HCT116 (cell line): Measurements from ENCODE around the gene RALGAPA1. TPM values are rescaled to one million over a fixed set of nuclear protein-coding genes. Genes with fewer than 3 reads are reported as not detected.

Source experiments
- ATAC-seq: fragments of 200-7000 bp; cut with Tn5 transposase; 2 replicates; pipeline ENCODE4 v1.9.1; 2020; ENCODE audit warnings: mild to moderate bottlenecking, moderate library complexity
- BruUV-seq: library from RNA; stranded (reverse); fragments of 400-500 nt; replicated peaks from 2 replicates; lab custom pipeline; 2021; lab: Mats Ljungman, UMichigan
- CTCF ChIA-PET: fragments of 300-600 bp; sonication (Branson Sonifier 250); formaldehyde crosslinking; loops from one replicate; lab custom pipeline; 2021; ENCODE audit warnings: antibody characterized with exemption; lab: Charles Lee
- POLR2A ChIA-PET: fragments of 300-600, 350-600 bp; sonication (Branson Sonifier 250); formaldehyde crosslinking; loops from one replicate; lab custom pipeline; 2021; ENCODE audit warnings: antibody characterized with exemption; lab: Charles Lee
- RAD21 ChIA-PET, 2 experiments: fragments of 300-600 bp; sonication (Branson Sonifier 250); formaldehyde crosslinking; loops; one replicate each; lab custom pipeline; 2023; ENCODE audit warnings: low total read pairs in 2 of 2; ENCODE audit not compliant: uncharacterized antibody in 2 of 2, unreplicated experiment in 2 of 2, low non-redundant PET in 1 of 2; lab: Charles Lee
- DNase-seq: peaks from one replicate; pipeline ENCODE4 v3.0.0-alpha.2; 2010; ENCODE audit warnings: low read depth, low spot score
- H2AFZ ChIP-seq: fragments of 200-600 bp; shearing (Covaris generic), sonication (generic); 2 replicates; pipeline ENCODE4 v1.6.1; 2017; ENCODE audit warnings: low read depth, mixed run types, mixed read lengths, antibody characterized with exemption, low read length; ENCODE audit not compliant: poor library complexity, severe bottlenecking
- H3K27ac ChIP-seq: 2 replicates; pipeline ENCODE4 v1.5.1; 2012; ENCODE audit warnings: low read depth, low read length
- H3K27me3 ChIP-seq: fragments of 200-600 bp; sonication (generic); 2 replicates; pipeline ENCODE4 v1.6.1; 2016; ENCODE audit warnings: mixed run types, low read length, mixed read lengths; ENCODE audit not compliant: insufficient read depth
- H3K36me3 ChIP-seq, 2 experiments: fragments of 200-500 bp in 1 of 2; fragments of 200-600 bp in 1 of 2; sonication (Bioruptor generic) in 1 of 2; sonication (generic) in 1 of 2; 2 replicates each; pipeline versions ENCODE4 v1.5.1 to v1.6.1; 2014 to 2016; ENCODE audit warnings: low read length in 2 of 2, inconsistent platforms in 1 of 2, mixed read lengths in 1 of 2, mixed run types in 1 of 2; ENCODE audit not compliant: insufficient read depth in 2 of 2, control insufficient read depth in 1 of 2
- H3K4me1 ChIP-seq, 2 experiments: fragments of 200-600 bp in 1 of 2; sonication (generic) in 1 of 2; 2 replicates each; pipeline versions ENCODE4 v1.5.1 to v1.6.1; 2012 to 2017; ENCODE audit warnings: low read length in 2 of 2, inconsistent platforms in 1 of 2, mild to moderate bottlenecking in 1 of 2, mixed read lengths in 1 of 2, mixed run types in 1 of 2, moderate library complexity in 1 of 2; ENCODE audit not compliant: insufficient read depth in 2 of 2, control insufficient read depth in 1 of 2
- H3K4me2 ChIP-seq: fragments of 200-600 bp; sonication (generic); 2 replicates; pipeline ENCODE4 v1.6.1; 2017; ENCODE audit warnings: mixed run types, low read length, mixed read lengths
- H3K4me3 ChIP-seq, 2 experiments: fragments of 200-600 bp in 1 of 2; sonication (generic) in 1 of 2; replicated peaks in 1 of 2; 2 replicates each; pipeline ENCODE4 v1.5.1; 2011 to 2016; ENCODE audit warnings: low read length in 2 of 2, control low read depth in 1 of 2, low read depth in 1 of 2, mild to moderate bottlenecking in 1 of 2, mixed read lengths in 1 of 2, mixed run types in 1 of 2
- H3K79me2 ChIP-seq: fragments of 200-600 bp; sonication (generic); 2 replicates; pipeline ENCODE4 v1.6.1; 2017; ENCODE audit warnings: mild to moderate bottlenecking, mixed run types, low read length, moderate library complexity, mixed read lengths; ENCODE audit not compliant: insufficient read depth
- H3K9ac ChIP-seq: fragments of 200-600 bp; sonication (generic); 2 replicates; pipeline ENCODE4 v1.6.1; 2016; ENCODE audit warnings: low read length, mixed read lengths
- H3K9me2 ChIP-seq: fragments of 200-600 bp; sonication (generic), shearing (Covaris generic); 2 replicates; pipeline ENCODE4 v1.6.1; 2017; ENCODE audit warnings: mixed run types, mild to moderate bottlenecking, moderate library complexity; ENCODE audit not compliant: insufficient read depth
- H3K9me3 ChIP-seq, 2 experiments: fragments of 200-500 bp in 1 of 2; fragments of 200-600 bp in 1 of 2; sonication (Bioruptor generic) in 1 of 2; sonication (generic) in 1 of 2; 2 replicates each; pipeline ENCODE4 v1.6.1; 2014 to 2017; ENCODE audit warnings: low read length in 2 of 2, mixed read lengths in 2 of 2, inconsistent platforms in 1 of 2, low read depth in 1 of 2, mild to moderate bottlenecking in 1 of 2, mixed run types in 1 of 2, moderate library complexity in 1 of 2; ENCODE audit not compliant: control insufficient read depth in 1 of 2, insufficient read depth in 1 of 2
- H4K20me1 ChIP-seq: fragments of 200-600 bp; sonication (generic), shearing (Covaris generic); 2 replicates; pipeline ENCODE4 v1.6.1; 2017; ENCODE audit warnings: mixed run types, mild to moderate bottlenecking, moderate library complexity; ENCODE audit not compliant: insufficient read depth
- CBX3 ChIP-seq: IDR thresholded peaks from 2 replicates; pipeline ENCODE4 v1.6.1; 2012; ENCODE audit warnings: low read depth
- CEBPB ChIP-seq: IDR thresholded peaks from 2 replicates; pipeline ENCODE4 v1.6.1; 2012; ENCODE audit warnings: low read depth
- CTCF ChIP-seq, 3 experiments: fragments of 200-600 bp in 1 of 3; sonication (generic) in 1 of 3; IDR thresholded peaks in 2 of 3; conservative IDR thresholded peaks in 1 of 3; 2 replicates each; pipeline ENCODE4 v1.5.1; 2012 to 2017; ENCODE audit warnings: low read depth in 2 of 3, low read length in 2 of 3, antibody characterized with exemption in 1 of 3, borderline replicate concordance in 1 of 3, control low read depth in 1 of 3, mild to moderate bottlenecking in 1 of 3, mixed read lengths in 1 of 3, mixed run types in 1 of 3, moderate library complexity in 1 of 3; ENCODE audit not compliant: insufficient read depth in 1 of 3
- ELF1 ChIP-seq: IDR thresholded peaks from 2 replicates; pipeline ENCODE4 v1.6.1; 2012; ENCODE audit warnings: low read depth, borderline replicate concordance
- FOSL1 ChIP-seq: IDR thresholded peaks from 2 replicates; pipeline ENCODE4 v1.6.1; 2012; ENCODE audit warnings: low read depth
- JUND ChIP-seq: IDR thresholded peaks from 2 replicates; pipeline ENCODE4 v1.6.1; 2012
- MAX ChIP-seq: IDR thresholded peaks from 2 replicates; pipeline ENCODE4 v1.6.1; 2012
- POLR2A ChIP-seq: IDR thresholded peaks from 2 replicates; pipeline ENCODE4 v1.7.0; 2011; ENCODE audit warnings: borderline replicate concordance; ENCODE audit not compliant: insufficient read depth, insufficient read length; ENCODE audit errors: extremely low read depth
- POLR2AphosphoS5 ChIP-seq: IDR thresholded peaks from 2 replicates; pipeline ENCODE4 v1.6.1; 2011; ENCODE audit warnings: mild to moderate bottlenecking, low read depth, low read length, moderate library complexity
- RAD21 ChIP-seq: IDR thresholded peaks from 2 replicates; pipeline ENCODE4 v1.6.1; 2012; ENCODE audit warnings: low read depth, mild to moderate bottlenecking
- SIN3A ChIP-seq: IDR thresholded peaks from 2 replicates; pipeline ENCODE4 v1.6.1; 2012; ENCODE audit warnings: low read depth
- SP1 ChIP-seq: IDR thresholded peaks from 2 replicates; pipeline ENCODE4 v1.6.1; 2012; ENCODE audit warnings: low read depth
- SRF ChIP-seq: IDR thresholded peaks from 2 replicates; pipeline ENCODE4 v1.6.1; 2012; ENCODE audit warnings: low read depth
- YY1 ChIP-seq: IDR thresholded peaks from 2 replicates; pipeline ENCODE4 v1.6.1; 2011; ENCODE audit warnings: low read length, low read depth, moderate library complexity, mild to moderate bottlenecking; ENCODE audit not compliant: insufficient replicate concordance; ENCODE audit errors: extremely low read depth
- ZFX ChIP-seq: fragments of 450-650 bp; IDR thresholded peaks from 2 replicates; pipeline ENCODE4 v1.6.1; 2017
- ZNF274 ChIP-seq: fragments of 200-500 bp; sonication (Bioruptor generic); IDR thresholded peaks from 2 replicates; pipeline ENCODE4 v1.6.1; 2014; ENCODE audit warnings: mild to moderate bottlenecking, low read depth, low read length, inconsistent platforms
- intact Hi-C: fragments of 100-400 bp; cut with micrococcal nuclease; formaldehyde crosslinking; loops from 2 replicates; pipeline ENCODE4 v1.10.0; 2022
- total RNA-seq: library from RNA; stranded (reverse); gene quantifications from one replicate; pipeline ENCODE4 v1.2.1, GENCODE V29; 2021; ENCODE audit not compliant: unreplicated experiment
- TF ChIP-seq, protein P1 (sequence below): IDR thresholded peaks from 2 replicates; pipeline ENCODE4 v1.6.1; 2012; ENCODE audit warnings: low read depth
- TF ChIP-seq, protein P2 (sequence below): IDR thresholded peaks from 2 replicates; pipeline ENCODE4 v1.6.1; 2012

Gene RALGAPA1
- total RNA-seq, 1 experiment from 2014 or later: 29.3 TPM

DNA sequence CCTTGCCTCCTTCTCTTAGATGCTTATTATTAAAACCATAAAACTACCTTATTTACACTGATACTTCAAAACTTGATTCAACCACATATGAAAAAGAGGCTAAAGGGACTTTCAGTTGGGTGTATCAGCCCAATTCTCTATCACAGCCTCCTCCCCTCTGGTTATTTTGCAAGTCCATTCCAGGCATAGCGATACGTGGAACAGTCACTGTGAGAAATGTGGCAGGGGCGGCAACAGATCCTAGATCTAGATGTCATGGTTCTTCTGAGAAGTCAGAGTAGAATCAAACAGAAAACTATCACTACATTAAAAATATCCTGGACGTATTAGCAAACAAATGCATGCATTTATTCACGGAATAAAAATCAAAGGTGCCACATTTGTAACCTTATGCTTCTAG lies 83.2 kb downstream of the RALGAPA1 start:
- Histone ChIP-seq H3K79me2 (no peaks in the 10 kb centered on the region), H3K4me3 (no peak overlapping the region), H3K27me3 (no peaks in the 10 kb centered on the region), H3K9me3 (no peaks in the 10 kb centered on the region)
- intact Hi-C loops: no loop called here
- TF ChIP-seq CEBPB: no peak
- TF ChIP-seq, protein P1, sequence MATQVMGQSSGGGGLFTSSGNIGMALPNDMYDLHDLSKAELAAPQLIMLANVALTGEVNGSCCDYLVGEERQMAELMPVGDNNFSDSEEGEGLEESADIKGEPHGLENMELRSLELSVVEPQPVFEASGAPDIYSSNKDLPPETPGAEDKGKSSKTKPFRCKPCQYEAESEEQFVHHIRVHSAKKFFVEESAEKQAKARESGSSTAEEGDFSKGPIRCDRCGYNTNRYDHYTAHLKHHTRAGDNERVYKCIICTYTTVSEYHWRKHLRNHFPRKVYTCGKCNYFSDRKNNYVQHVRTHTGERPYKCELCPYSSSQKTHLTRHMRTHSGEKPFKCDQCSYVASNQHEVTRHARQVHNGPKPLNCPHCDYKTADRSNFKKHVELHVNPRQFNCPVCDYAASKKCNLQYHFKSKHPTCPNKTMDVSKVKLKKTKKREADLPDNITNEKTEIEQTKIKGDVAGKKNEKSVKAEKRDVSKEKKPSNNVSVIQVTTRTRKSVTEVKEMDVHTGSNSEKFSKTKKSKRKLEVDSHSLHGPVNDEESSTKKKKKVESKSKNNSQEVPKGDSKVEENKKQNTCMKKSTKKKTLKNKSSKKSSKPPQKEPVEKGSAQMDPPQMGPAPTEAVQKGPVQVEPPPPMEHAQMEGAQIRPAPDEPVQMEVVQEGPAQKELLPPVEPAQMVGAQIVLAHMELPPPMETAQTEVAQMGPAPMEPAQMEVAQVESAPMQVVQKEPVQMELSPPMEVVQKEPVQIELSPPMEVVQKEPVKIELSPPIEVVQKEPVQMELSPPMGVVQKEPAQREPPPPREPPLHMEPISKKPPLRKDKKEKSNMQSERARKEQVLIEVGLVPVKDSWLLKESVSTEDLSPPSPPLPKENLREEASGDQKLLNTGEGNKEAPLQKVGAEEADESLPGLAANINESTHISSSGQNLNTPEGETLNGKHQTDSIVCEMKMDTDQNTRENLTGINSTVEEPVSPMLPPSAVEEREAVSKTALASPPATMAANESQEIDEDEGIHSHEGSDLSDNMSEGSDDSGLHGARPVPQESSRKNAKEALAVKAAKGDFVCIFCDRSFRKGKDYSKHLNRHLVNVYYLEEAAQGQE: no peak
- TF ChIP-seq ELF1: no peak
- TF ChIP-seq SRF: no peak
- TF ChIP-seq, protein P2, sequence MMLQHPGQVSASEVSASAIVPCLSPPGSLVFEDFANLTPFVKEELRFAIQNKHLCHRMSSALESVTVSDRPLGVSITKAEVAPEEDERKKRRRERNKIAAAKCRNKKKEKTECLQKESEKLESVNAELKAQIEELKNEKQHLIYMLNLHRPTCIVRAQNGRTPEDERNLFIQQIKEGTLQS: no peak
- TF ChIP-seq CBX3: no peak
- no peak for TF ChIP-seq CTCF (IDR thresholded peaks at IDR 0.05 in 2 of 3, conservative IDR thresholded peaks at IDR 0.05 in 1 of 3; ENCODE audit: borderline replicate concordance in 1 of 3, insufficient read depth in 1 of 3, low read depth in 2 of 3, low read length in 2 of 3)
- no peak for TF ChIP-seq MAX
- no peak for TF ChIP-seq RAD21
- TF ChIP-seq SP1: no peak
- TF ChIP-seq ZFX: no peak
- TF ChIP-seq POLR2AphosphoS5: no peak
- TF ChIP-seq FOSL1: no peak
- TF ChIP-seq YY1: no peak
- TF ChIP-seq POLR2A: no peak
- no peak for TF ChIP-seq ZNF274
- no peak for TF ChIP-seq JUND
- TF ChIP-seq SIN3A: no peak
- TF ChIP-seq, all 23 proteins: peak for 0
- Histone ChIP-seq H3K9me2 (no peaks in the 10 kb centered on the region), H3K27ac (no peak overlapping the region), H4K20me1 (no peaks in the 10 kb centered on the region), H3K9ac (no peak overlapping the region), H2AFZ (no peak overlapping the region), H3K4me2 (no peak overlapping the region), H3K36me3 (no peaks in the 10 kb centered on the region), H3K4me1 (no peaks in the 10 kb centered on the region)
- RAD21 ChIA-PET: no interaction called here
- BruUV-seq: no TSS peak
- DNase-seq: no peak
- POLR2A ChIA-PET: no interaction called here
- no peak for ATAC-seq
- CTCF ChIA-PET: no interaction called here
